Natural killer cell treated with Interleukin-12 subunit alpha and Interleukin-12 subunit beta and Interleukin-15 and Interleukin-18, amount 100 ng/mL, for 72 hours (primary cell): ENCODE data around the gene TENM4. TPM values are rescaled to one million over a fixed set of nuclear protein-coding genes. Genes with fewer than 3 reads are reported as not detected.

Source experiments
- ATAC-seq, 2 donors: fragments of 150-1000 bp; cut with Tn5 transposase in 1 of 2; sonication (Bioruptor Pico), chemical (Tn5 transposase) in 1 of 2; 2 replicates each; pipeline ENCODE4 v1.10.0; 2021
- DNase-seq: peaks from one replicate; pipeline ENCODE4 v3.0.0; 2022; ENCODE audit warnings: low spot score
- H3K27ac Mint-ChIP-seq, 2 donors: 1 replicate in 1 of 2; 2 replicates in 1 of 2; pipeline ENCODE4 v1.8.0; 2022; ENCODE audit warnings: mixed read lengths in 2 of 2, mild to moderate bottlenecking in 1 of 2, moderate library complexity in 1 of 2
- H3K27me3 Mint-ChIP-seq, 2 donors: 1 replicate in 1 of 2; 2 replicates in 1 of 2; pipeline ENCODE4 v1.8.0; 2022; ENCODE audit warnings: mixed read lengths in 2 of 2
- H3K36me3 Mint-ChIP-seq: one replicate; pipeline ENCODE4 v1.8.0; 2022; ENCODE audit warnings: mixed read lengths
- H3K4me1 Mint-ChIP-seq, 2 donors: 1 replicate in 1 of 2; 2 replicates in 1 of 2; pipeline ENCODE4 v1.8.0; 2022; ENCODE audit warnings: low read depth in 2 of 2, mixed read lengths in 2 of 2, mild to moderate bottlenecking in 1 of 2
- H3K4me3 Mint-ChIP-seq: one replicate; pipeline ENCODE4 v1.8.0; 2022; ENCODE audit warnings: mixed read lengths
- H3K9me3 Mint-ChIP-seq: 2 replicates; pipeline ENCODE4 v1.8.0; 2022; ENCODE audit warnings: mixed read lengths
- total RNA-seq, 2 donors: library from RNA; stranded (reverse); gene quantifications; one replicate each; pipeline ENCODE4 v1.2.3, GENCODE V29; 2022

The TENM4 gene
- total RNA-seq = not detected

DNA sequence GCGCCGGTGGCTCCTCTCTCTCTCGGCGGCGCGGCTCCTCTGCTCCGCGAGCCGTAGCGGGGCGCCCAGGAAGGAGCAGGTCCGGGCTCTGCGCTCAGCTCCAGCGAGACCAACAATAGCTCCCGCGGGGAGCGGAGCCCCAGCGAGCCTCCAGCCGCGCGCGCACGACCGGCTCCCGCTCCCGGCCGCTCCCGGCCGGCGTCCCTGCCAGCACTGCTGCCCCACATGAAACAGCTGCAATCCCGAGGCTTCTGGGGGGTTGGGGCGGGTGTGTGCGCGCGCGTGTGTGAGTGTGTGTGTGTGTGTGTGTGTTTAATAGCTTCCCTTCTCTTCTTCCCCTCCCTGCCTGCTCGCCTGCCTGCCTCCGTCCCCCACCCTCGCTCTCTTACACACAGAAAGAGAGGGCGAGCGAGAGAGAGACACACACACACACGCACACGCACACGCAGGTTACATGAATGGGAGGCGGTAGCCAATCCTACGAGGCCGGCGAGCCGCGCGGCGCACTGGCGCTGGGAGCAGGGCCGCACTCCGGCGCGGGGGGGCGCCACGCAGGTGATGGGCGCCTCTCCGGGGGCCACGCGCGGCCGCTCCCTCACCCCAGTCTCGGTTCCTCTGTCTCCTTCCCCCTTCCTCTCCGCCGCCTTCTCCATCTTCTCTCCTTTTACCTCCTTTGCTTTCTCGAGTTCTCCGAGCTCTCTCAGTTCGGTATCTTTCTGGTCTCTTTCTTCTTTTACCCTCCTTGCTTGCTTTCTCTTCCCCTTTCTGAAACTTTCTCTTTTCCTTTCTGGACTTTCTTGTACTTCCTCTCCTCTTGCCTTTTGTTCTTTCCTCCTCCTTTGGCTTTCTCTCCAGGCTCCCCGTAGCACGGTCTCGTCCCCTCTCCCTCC lies at the start of gene TENM4:
TENM4 (minus strand) TSS at position 460 of the 890 bp plus-strand sequence. CDS start 371,086 bp downstream, outside the sequence.
- H3K4me1 Mint-ChIP-seq = peaks cover 0 to 4% of the 10 kb centered on the region in 2 donors
- peak within 1 kb of the TSS; percentile 18 for H3K4me3 Mint-ChIP-seq
- H3K27ac Mint-ChIP-seq = no peak within 1 kb of the TSS
- peaks cover 7% of the 10 kb centered on the region for H3K36me3 Mint-ChIP-seq
- ATAC-seq = no peak
- DNase-seq = no peak
- peaks cover 44 to 52% of the 10 kb centered on the region in 2 donors for H3K27me3 Mint-ChIP-seq
- H3K9me3 Mint-ChIP-seq = peaks cover 7% of the 10 kb centered on the region

DNA sequence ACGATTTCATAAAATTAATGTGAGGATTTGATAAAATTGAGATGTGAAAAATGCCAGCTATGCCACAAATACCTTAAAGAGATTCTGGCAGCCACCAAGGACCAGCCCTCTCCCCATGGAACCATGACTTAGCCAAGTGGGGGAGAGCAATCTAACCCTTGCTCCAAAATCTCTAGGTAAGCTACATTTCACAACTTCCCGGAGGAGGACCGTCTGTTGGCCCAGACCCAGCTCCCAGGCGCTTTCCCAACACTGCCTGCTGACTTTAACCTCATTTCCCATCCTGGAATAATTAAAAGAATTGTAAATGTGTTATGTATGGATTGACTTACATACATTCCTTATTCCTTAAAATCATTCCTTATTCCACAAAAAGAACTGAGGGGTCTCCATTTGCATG lies 47.5 kb upstream of the TENM4 start:
- DNase-seq (no peak), ATAC-seq (no peak)
- Mint-ChIP-seq H3K4me3 (no peak overlapping the region), H3K27ac (no peak overlapping the region), H3K9me3 (peaks cover 5% of the 10 kb centered on the region), H3K36me3 (no peaks in the 10 kb centered on the region), H3K4me1 (no peaks in the 10 kb centered on the region), H3K27me3 (no peaks in the 10 kb centered on the region)

DNA sequence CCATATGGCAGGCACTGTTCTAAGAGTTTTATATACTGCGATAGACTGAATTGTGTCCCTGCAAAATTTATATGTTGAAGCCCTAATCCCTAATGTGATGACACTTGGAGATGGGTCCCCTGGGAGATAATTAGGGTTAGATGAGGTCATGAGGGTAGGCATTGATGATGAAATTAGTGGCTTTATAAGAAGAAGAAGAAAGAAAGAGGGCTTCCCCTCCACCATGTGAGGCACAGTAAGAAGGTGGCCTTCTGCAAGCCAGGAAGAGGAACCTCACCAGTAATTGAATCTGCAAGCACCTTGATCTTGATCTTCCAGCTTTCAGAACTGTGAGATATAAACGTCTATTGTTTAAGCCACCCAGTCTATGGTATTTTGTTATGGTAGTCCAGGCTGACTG lies 46.6 kb upstream of the TENM4 start:
- H3K9me3 Mint-ChIP-seq = peaks cover 5% of the 10 kb centered on the region
- no peaks in the 10 kb centered on the region for H3K27me3 Mint-ChIP-seq
- no peak overlapping the region for H3K4me3 Mint-ChIP-seq

DNA sequence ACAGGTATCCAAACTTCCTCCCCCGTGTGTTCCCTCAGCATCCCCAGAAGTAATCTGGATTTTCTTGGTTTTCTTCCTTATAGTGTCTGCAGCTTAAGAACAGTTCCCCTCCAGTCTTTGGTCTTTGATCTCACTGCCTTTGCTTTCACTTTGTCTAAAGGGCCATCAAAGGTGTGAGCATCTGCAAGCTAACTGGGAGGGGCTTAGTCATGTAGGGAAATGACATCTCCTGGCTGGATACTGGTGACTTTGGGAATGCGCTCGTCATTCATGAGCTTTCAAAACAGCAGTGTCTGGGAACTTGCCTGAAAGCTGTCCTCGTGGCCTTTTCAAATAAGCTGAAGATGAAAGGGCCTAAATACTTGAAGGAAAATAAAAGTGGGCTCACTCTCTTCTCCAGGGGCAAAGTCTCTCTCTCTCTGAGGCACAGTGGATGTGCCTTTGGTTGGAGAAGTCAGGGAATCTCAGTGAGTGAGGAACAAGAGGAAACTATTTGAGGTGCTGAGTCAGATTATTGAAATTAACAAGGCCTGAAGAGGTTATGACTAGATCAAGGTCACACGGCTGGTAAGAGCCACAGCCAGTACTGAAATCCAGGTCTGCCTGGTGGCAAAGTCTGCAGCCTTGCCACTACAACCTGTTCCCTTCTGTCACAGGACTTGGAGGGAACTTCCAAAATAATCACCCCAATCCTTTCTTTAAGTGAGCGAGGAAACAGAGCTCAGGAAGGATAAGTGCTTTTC lies 45.6 kb upstream of the TENM4 start:
- DNase-seq = no peak

More for the DNA sequence above, 46.6 kb upstream of the TENM4 start:
- Mint-ChIP-seq H3K4me1 (no peaks in the 10 kb centered on the region), H3K36me3 (no peaks in the 10 kb centered on the region), H3K27ac (no peak overlapping the region)
- DNase-seq (no peak), ATAC-seq (no peak)

DNA sequence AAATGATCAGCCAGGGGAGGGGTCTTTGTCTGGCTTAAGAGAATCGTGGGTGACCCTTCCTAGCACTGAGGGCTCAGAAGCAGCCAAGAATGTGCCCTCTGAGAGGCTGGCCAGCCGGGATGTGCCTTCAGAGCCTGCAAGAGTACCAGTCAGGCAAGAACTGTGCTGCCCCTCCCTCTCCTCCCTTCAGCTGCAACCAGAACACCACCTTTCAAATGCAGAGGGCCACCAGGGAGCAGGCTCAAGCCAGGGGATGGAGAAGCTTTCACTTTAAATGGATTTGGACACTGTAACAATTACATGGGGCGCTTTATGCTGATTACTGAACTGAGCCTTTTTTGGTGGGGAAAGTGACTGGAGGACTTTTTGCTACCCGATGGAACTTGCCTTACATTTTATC lies 44.9 kb upstream of the TENM4 start:
- peaks cover 5% of the 10 kb centered on the region for H3K9me3 Mint-ChIP-seq
- H3K4me3 Mint-ChIP-seq = no peak overlapping the region
- DNase-seq (no peak), ATAC-seq (no peak)
- H3K27me3 Mint-ChIP-seq = no peaks in the 10 kb centered on the region
- H3K27ac Mint-ChIP-seq = no peak overlapping the region
- no peaks in the 10 kb centered on the region for H3K4me1 Mint-ChIP-seq
- no peaks in the 10 kb centered on the region for H3K36me3 Mint-ChIP-seq

More for the DNA sequence above, 45.6 kb upstream of the TENM4 start:
- H3K27me3 Mint-ChIP-seq = no peaks in the 10 kb centered on the region
- H3K27ac Mint-ChIP-seq = no peak overlapping the region
- H3K9me3 Mint-ChIP-seq = peaks cover 5% of the 10 kb centered on the region
- H3K4me1 Mint-ChIP-seq = no peaks in the 10 kb centered on the region
- H3K36me3 Mint-ChIP-seq = no peaks in the 10 kb centered on the region
- no peak for ATAC-seq
- no peak overlapping the region for H3K4me3 Mint-ChIP-seq

DNA sequence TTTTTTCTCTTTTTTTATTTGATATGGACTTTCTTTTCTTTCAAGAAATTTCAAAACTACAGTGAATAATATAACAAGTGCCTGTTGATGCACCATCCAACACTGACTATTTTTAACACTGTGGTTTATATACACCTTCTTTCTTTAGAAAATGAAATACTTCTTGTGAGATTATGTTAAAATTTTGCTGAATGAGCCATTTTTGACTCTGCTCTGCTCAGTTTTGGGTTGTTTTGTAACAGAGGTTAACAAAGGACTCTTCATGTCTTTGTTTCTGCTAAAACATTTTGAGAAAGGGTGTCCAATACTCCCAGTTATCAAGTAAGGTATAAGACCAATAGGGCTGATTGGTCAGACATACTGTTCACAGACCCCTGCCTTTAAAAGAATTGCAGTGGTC lies 44.0 kb upstream of the TENM4 start:
- no peaks in the 10 kb centered on the region for H3K4me1 Mint-ChIP-seq

DNA sequence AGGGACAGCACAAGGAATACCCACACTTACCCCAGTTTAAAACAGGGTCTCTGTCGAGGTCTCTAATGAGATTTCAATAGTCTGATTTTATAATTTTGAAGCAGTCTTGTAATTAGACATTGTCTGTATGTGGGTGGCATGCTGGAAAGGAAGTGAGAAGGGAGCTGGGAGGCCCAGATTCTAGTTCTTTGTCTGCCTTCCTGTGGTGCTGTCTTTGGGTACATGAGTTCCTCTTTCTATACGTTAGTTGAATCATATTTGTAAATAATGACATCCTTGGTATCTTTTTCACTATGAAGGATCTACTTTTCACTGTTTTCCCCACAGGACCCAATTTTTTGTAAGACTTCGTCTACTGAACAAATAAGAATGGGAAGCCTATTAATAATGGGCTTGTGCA lies 42.0 kb upstream of the TENM4 start:
- H3K4me1 Mint-ChIP-seq = no peaks in the 10 kb centered on the region
- ATAC-seq (no peak), DNase-seq (no peak)
- H3K27ac Mint-ChIP-seq = no peak overlapping the region
- no peak overlapping the region for H3K4me3 Mint-ChIP-seq
- peaks cover 5% of the 10 kb centered on the region for H3K9me3 Mint-ChIP-seq
- H3K36me3 Mint-ChIP-seq = no peaks in the 10 kb centered on the region
- no peaks in the 10 kb centered on the region for H3K27me3 Mint-ChIP-seq

More for the DNA sequence above, 44.0 kb upstream of the TENM4 start:
- Mint-ChIP-seq H3K9me3 (peaks cover 5% of the 10 kb centered on the region), H3K27me3 (no peaks in the 10 kb centered on the region), H3K4me3 (no peak overlapping the region), H3K27ac (no peak overlapping the region), H3K36me3 (no peaks in the 10 kb centered on the region)
- ATAC-seq = no peak
- no peak for DNase-seq

DNA sequence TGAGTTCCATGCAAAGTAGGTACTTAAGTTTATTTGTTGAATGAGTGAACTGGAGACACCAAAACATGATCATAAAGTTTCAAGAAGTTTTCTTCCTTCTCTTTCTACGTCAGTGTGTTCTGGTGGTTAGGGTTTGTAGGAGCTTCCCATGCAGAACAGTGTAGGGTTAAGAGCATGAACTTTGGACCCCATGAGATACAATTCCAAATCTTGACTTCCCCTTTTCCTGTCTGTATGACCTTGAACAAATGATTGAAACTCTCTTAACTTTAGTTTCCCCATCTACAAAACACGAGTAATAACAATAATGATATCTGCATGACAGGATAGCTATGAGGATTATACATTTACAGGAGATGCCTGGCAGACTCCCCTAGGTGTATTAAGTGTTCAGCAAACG lies 41.0 kb upstream of the TENM4 start:
- Mint-ChIP-seq H3K27ac (no peak overlapping the region), H3K36me3 (no peaks in the 10 kb centered on the region), H3K9me3 (peaks cover 11% of the 10 kb centered on the region), H3K27me3 (no peaks in the 10 kb centered on the region), H3K4me1 (no peaks in the 10 kb centered on the region), H3K4me3 (no peak overlapping the region)
- no peak for DNase-seq
- ATAC-seq = no peak

DNA sequence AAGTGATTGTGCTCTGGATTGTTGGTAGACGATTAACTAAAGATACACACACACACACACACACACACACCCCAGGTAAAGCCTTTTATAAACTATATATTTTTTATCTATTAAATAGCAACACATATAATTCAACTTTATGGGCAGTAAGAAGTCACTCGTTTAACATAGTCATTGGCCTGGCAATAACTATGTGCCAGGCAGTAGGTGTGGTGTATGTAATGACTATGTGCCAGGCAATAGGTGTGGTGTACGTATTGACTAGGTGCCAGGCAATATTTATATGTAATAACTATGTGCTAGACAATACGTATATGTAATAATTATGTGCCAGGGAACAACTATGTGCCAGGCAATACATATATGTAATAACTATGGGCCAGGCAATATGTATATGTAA lies 40.0 kb upstream of the TENM4 start:
- H3K27me3 Mint-ChIP-seq = no peaks in the 10 kb centered on the region

DNA sequence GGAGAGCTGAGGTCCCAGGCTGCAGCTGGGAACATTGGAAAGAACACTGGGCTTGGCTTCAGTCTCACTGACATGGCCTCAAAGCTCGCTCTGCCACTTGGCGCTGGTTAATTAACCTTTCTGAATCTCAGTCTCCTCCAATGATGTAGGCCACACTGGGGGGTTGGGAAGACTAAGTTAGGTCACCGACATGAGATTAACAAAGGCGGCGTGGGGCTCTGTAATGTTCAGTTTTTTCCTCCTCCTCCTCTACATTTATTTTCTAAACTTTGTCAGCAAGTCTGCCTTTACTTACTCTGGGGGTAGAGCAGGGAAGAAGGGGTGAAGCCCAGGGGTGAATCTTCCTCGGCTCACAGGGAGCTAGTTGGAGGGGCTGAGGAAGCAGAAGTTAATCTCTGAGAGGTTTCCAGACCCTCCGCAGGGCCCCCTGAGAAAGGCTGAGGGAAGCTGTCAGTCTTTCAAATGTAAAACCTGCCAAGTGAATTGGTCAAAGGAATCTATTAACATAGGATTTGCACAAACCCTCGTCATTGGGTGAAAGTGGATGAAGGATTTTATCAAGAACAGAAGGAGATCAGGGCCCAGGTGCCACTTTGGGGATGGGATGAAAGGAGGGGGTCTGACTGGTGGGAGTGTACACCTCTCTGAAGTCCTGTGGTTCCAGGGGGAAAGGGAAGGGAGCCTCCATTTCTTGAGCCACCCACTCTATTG lies 32.1 kb upstream of the TENM4 start:
- Mint-ChIP-seq H3K4me1 (no peaks in the 10 kb centered on the region), H3K36me3 (no peaks in the 10 kb centered on the region), H3K4me3 (no peak overlapping the region), H3K27ac (no peak overlapping the region), H3K27me3 (no peaks in the 10 kb centered on the region), H3K9me3 (peaks cover 11% of the 10 kb centered on the region)
- ATAC-seq (no peak), DNase-seq (no peak)

More for the DNA sequence above, 40.0 kb upstream of the TENM4 start:
- H3K36me3 Mint-ChIP-seq = no peaks in the 10 kb centered on the region
- H3K27ac Mint-ChIP-seq = no peak overlapping the region
- H3K4me1 Mint-ChIP-seq = no peaks in the 10 kb centered on the region
- no peak overlapping the region for H3K4me3 Mint-ChIP-seq
- no peak for DNase-seq
- ATAC-seq = no peak
- peaks cover 6% of the 10 kb centered on the region for H3K9me3 Mint-ChIP-seq

DNA sequence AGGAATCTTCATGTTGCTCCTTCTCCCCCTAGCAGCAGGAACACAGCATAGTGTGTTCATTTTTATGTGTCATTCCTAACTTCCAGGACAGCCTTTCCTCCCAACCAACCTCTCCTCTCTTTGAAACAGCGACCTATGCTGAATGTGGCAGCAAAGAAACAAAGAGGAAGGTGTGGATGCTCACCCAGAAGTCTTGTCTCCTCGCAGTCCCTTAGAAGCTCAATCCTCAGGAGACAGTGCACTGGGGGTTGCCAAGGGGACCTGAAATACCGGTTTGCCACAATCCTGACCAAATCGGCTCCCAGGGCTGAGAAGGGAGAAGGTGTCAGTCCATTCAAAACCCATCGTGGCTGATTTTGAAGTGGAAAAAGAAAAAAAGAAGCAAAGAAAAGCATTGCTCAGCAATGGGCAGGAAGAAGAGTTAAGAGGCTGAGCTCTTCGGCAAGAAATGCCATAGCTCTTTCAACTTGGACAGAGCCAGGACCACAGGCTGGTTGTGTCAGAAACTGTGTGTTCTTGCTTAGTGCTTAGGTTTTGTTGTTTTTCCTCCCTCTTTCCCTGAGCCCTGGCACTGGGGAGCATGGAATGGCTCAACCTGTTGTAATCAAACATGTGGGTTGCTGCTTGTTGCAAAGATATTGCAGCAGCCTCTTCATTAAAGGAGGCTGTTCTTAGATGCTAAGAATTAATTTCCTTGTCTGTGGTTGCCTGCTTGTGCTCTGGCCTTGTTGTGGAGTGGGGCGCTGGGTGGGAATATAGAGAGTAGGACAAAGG lies 30.4 kb upstream of the TENM4 start:
- H3K9me3 Mint-ChIP-seq = peaks cover 4% of the 10 kb centered on the region
- H3K27me3 Mint-ChIP-seq = no peaks in the 10 kb centered on the region
- no peak overlapping the region for H3K27ac Mint-ChIP-seq
- H3K36me3 Mint-ChIP-seq = no peaks in the 10 kb centered on the region
- no peak for ATAC-seq
- no peak for DNase-seq
- H3K4me3 Mint-ChIP-seq = no peak overlapping the region
- H3K4me1 Mint-ChIP-seq = no peaks in the 10 kb centered on the region

DNA sequence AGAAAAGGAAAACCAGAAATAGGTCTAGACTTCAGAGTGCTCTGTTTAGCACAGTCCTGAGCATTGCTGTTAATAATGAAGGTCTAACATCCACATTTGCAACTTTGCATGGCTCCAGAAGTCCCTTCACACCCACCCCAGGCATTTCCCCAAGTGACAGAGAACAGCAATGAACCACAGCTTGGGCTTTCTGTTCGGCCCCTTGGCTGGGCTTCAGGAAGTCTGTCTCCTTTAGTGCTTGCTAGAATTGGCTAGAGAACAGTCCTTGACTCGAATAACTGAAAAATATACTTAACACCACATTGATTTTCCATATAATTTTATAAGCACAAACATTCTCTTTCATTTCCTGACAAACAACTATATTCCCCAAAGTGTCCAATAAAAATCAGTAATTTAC lies 29.3 kb upstream of the TENM4 start:
- Mint-ChIP-seq H3K36me3 (no peaks in the 10 kb centered on the region), H3K27ac (no peak overlapping the region), H3K4me1 (no peaks in the 10 kb centered on the region), H3K27me3 (no peaks in the 10 kb centered on the region), H3K9me3 (peaks cover 4% of the 10 kb centered on the region), H3K4me3 (no peak overlapping the region)
- ATAC-seq = no peak
- no peak for DNase-seq

DNA sequence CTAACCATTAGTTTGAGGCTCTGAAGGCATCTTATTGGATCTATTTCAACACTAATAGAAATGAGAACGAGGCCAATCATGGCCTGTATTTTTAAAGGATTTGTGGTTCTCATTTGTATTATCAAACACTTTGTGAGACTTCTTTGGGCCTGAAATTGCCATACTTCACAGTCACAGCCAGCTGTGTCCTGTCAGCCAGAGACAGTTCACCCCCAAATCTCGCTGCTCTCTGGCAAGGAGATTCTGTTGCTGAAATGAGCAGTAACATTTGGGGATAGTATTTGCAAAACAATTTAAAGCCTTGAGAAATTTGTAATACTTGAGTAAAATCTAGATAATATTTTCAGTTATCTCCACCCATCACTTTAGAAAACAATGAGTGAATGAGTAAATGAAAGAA lies 26.9 kb upstream of the TENM4 start:
- Mint-ChIP-seq H3K27me3 (no peaks in the 10 kb centered on the region), H3K36me3 (no peaks in the 10 kb centered on the region), H3K27ac (no peak overlapping the region), H3K4me1 (no peaks in the 10 kb centered on the region), H3K4me3 (no peak overlapping the region), H3K9me3 (no peaks in the 10 kb centered on the region)
- DNase-seq = no peak
- ATAC-seq = no peak
